Parathyroid adenoma (tissue), 2 donors: ENCODE results near the gene NSG1.
"Not testable (repeated sequence)": the region's sequence is repeated elsewhere in the genome, so short reads cannot be mapped to it uniquely, and the experiment has no call there.

Experiments used
- H2AFZ ChIP-seq: fragments of 300-600 bp; sonication (generic); one replicate; pipeline ENCODE4 v1.7.0; 2017; ENCODE audit warnings: antibody characterized with exemption, mild to moderate bottlenecking
- H3K27ac ChIP-seq: fragments of 300-600 bp; sonication (generic); one replicate; pipeline ENCODE4 v1.7.0; 2017
- H3K27me3 ChIP-seq: fragments of 300-600 bp; sonication (generic); one replicate; pipeline ENCODE4 v1.7.0; 2017; ENCODE audit warnings: low read length; ENCODE audit not compliant: control insufficient read depth, insufficient read depth
- H3K36me3 ChIP-seq: fragments of 300-600 bp; sonication (generic); one replicate; pipeline ENCODE4 v1.7.0; 2017; ENCODE audit warnings: low read length; ENCODE audit not compliant: control insufficient read depth, insufficient read depth
- H3K4me1 ChIP-seq: fragments of 300-600 bp; sonication (generic); one replicate; pipeline ENCODE4 v1.7.0; 2017; ENCODE audit warnings: control low read depth
- H3K4me2 ChIP-seq: fragments of 300-600 bp; sonication (generic); one replicate; pipeline ENCODE4 v1.7.0; 2017; ENCODE audit warnings: low read length
- H3K4me3 ChIP-seq: fragments of 300-600 bp; sonication (generic); one replicate; pipeline ENCODE4 v1.7.0; 2017; ENCODE audit warnings: low read depth, low read length
- H3K79me2 ChIP-seq: fragments of 300-600 bp; sonication (generic); one replicate; pipeline ENCODE4 v1.7.0; 2017; ENCODE audit warnings: control low read depth
- H3K9ac ChIP-seq: fragments of 300-600 bp; sonication (generic); one replicate; pipeline ENCODE4 v1.7.0; 2017; ENCODE audit warnings: mild to moderate bottlenecking
- H3K9me3 ChIP-seq: fragments of 300-600 bp; sonication (generic); one replicate; pipeline ENCODE4 v1.7.0; 2017; ENCODE audit warnings: low read length; ENCODE audit not compliant: control insufficient read depth
- TF ChIP-seq, protein P1 (sequence below): fragments of 300-600 bp; sonication (generic); IDR thresholded peaks from one replicate; pipeline ENCODE4 v1.7.0; 2017; ENCODE audit warnings: antibody characterized with exemption, mild to moderate bottlenecking
- donor health status: primary hyperparathyroidism.

Gene NSG1

DNA sequence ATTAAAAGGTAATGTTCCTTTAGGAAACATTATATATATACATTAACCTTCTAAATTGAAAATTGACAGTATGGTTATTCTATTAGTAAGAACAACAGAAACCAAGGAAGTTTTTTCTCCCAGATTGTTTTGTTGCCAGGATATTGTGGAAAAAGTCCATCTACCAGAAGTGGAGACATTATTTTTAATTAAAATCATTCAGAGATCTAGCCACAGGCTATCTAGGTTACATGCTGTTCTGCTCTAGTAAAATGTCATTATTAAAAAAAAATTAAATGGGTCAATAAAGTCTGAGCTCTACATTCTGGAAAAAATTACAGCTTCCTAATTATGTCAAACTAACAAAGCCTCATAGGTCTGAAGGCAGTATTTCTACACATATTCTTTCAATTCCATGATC is 74.3 kb downstream of the NSG1 start:
- Histone ChIP-seq H3K4me3 (no peak overlapping the region), H3K79me2 (no peaks in the 10 kb centered on the region), H3K27ac (no peak overlapping the region), H3K27me3 (no peaks in the 10 kb centered on the region), H3K36me3 (no peaks in the 10 kb centered on the region), H2AFZ (no peak overlapping the region), H3K4me1 (peaks cover 4% of the 10 kb centered on the region), H3K9me3 (no peaks in the 10 kb centered on the region), H3K9ac (no peak overlapping the region), H3K4me2 (no peak overlapping the region)
- TF ChIP-seq, protein P1, sequence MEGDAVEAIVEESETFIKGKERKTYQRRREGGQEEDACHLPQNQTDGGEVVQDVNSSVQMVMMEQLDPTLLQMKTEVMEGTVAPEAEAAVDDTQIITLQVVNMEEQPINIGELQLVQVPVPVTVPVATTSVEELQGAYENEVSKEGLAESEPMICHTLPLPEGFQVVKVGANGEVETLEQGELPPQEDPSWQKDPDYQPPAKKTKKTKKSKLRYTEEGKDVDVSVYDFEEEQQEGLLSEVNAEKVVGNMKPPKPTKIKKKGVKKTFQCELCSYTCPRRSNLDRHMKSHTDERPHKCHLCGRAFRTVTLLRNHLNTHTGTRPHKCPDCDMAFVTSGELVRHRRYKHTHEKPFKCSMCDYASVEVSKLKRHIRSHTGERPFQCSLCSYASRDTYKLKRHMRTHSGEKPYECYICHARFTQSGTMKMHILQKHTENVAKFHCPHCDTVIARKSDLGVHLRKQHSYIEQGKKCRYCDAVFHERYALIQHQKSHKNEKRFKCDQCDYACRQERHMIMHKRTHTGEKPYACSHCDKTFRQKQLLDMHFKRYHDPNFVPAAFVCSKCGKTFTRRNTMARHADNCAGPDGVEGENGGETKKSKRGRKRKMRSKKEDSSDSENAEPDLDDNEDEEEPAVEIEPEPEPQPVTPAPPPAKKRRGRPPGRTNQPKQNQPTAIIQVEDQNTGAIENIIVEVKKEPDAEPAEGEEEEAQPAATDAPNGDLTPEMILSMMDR = no peak

DNA sequence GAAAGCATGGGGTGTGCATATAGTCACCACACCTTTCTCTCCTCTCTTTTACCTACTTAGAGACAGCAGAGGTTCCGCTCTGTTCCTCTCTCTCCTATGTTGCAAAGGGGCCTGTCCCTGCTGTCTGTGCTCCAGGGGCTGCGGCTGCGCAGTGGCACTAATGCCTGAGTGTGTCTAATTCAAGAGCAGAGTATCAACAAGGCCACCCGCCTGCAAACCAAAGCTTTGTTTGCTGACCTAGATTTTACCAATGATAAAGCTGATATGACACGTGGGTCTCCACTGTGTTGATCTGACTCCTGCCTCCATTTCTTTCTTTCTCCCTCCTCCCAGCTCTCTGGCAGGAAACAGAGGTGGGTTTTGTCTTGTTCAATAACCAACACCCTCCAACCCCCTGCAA is 74.9 kb downstream of the NSG1 start:
- Histone ChIP-seq H3K4me2 (no peak overlapping the region), H3K27me3 (no peaks in the 10 kb centered on the region), H3K9ac (no peak overlapping the region), H3K79me2 (no peaks in the 10 kb centered on the region), H3K4me3 (no peak overlapping the region), H2AFZ (no peak overlapping the region), H3K36me3 (no peaks in the 10 kb centered on the region), H3K27ac (no peak overlapping the region), H3K9me3 (no peaks in the 10 kb centered on the region), H3K4me1 (peaks cover 4% of the 10 kb centered on the region)
- TF ChIP-seq, protein P1 = no peak

DNA sequence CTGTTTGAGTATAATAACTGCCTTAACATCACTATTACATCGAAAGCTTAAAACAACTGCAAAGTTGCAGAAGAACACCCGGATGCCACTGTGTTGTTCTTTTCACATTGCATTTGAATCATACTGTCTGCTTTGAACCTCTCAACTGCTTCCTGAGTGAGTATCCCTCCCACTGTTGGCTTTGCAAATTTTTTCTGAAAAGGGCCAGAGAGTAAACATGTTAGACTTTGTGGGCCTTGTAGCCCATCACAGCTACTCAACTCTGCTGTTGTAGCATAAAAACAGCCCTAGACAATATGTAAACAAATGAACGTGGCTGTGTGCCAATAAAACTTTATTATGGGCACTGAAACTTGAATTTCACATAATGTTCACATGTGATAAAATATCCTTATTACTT is 76.1 kb downstream of the NSG1 start:
- TF ChIP-seq, protein P1 = no peak
- no peak overlapping the region for H3K27ac ChIP-seq
- H3K36me3 ChIP-seq = no peaks in the 10 kb centered on the region
- no peaks in the 10 kb centered on the region for H3K79me2 ChIP-seq
- H3K27me3 ChIP-seq = no peaks in the 10 kb centered on the region
- H3K4me2 ChIP-seq = no peak overlapping the region
- H3K4me1 ChIP-seq = peaks cover 4% of the 10 kb centered on the region
- H3K9ac ChIP-seq = no peak overlapping the region
- H2AFZ ChIP-seq = no peak overlapping the region
- H3K9me3 ChIP-seq = no peaks in the 10 kb centered on the region
- no peak overlapping the region for H3K4me3 ChIP-seq

GRCh38 chr4:4465238-4465637 is 78.3 kb downstream of the NSG1 start:
- not testable (repeated sequence) for H2AFZ ChIP-seq, H3K79me2 ChIP-seq

More at GRCh38 chr4:4465238-4465637, 78.3 kb downstream of the NSG1 start:
- H3K27ac ChIP-seq, H3K4me3 ChIP-seq, H3K9ac ChIP-seq, H3K4me2 ChIP-seq, H3K9me3 ChIP-seq, H3K4me1 ChIP-seq, H3K36me3 ChIP-seq, H3K27me3 ChIP-seq: not testable (repeated sequence)
